Parathyroid adenoma (tissue), 2 donors: Measurements from ENCODE around the gene FRA10AC1.

Experiments used
- H2AFZ ChIP-seq: fragments of 300-600 bp; sonication (generic); one replicate; pipeline ENCODE4 v1.7.0; 2017; ENCODE audit warnings: antibody characterized with exemption, mild to moderate bottlenecking
- H3K27ac ChIP-seq: fragments of 300-600 bp; sonication (generic); one replicate; pipeline ENCODE4 v1.7.0; 2017
- H3K27me3 ChIP-seq: fragments of 300-600 bp; sonication (generic); one replicate; pipeline ENCODE4 v1.7.0; 2017; ENCODE audit warnings: low read length; ENCODE audit not compliant: control insufficient read depth, insufficient read depth
- H3K36me3 ChIP-seq: fragments of 300-600 bp; sonication (generic); one replicate; pipeline ENCODE4 v1.7.0; 2017; ENCODE audit warnings: low read length; ENCODE audit not compliant: control insufficient read depth, insufficient read depth
- H3K4me1 ChIP-seq: fragments of 300-600 bp; sonication (generic); one replicate; pipeline ENCODE4 v1.7.0; 2017; ENCODE audit warnings: control low read depth
- H3K4me2 ChIP-seq: fragments of 300-600 bp; sonication (generic); one replicate; pipeline ENCODE4 v1.7.0; 2017; ENCODE audit warnings: low read length
- H3K4me3 ChIP-seq: fragments of 300-600 bp; sonication (generic); one replicate; pipeline ENCODE4 v1.7.0; 2017; ENCODE audit warnings: low read depth, low read length
- H3K79me2 ChIP-seq: fragments of 300-600 bp; sonication (generic); one replicate; pipeline ENCODE4 v1.7.0; 2017; ENCODE audit warnings: control low read depth
- H3K9ac ChIP-seq: fragments of 300-600 bp; sonication (generic); one replicate; pipeline ENCODE4 v1.7.0; 2017; ENCODE audit warnings: mild to moderate bottlenecking
- H3K9me3 ChIP-seq: fragments of 300-600 bp; sonication (generic); one replicate; pipeline ENCODE4 v1.7.0; 2017; ENCODE audit warnings: low read length; ENCODE audit not compliant: control insufficient read depth
- TF ChIP-seq, protein P1 (sequence below): fragments of 300-600 bp; sonication (generic); IDR thresholded peaks from one replicate; pipeline ENCODE4 v1.7.0; 2017; ENCODE audit warnings: antibody characterized with exemption, mild to moderate bottlenecking
- donor health status: primary hyperparathyroidism.

FRA10AC1 gene

GRCh38 chr10:93716766-93717165 lies 14.4 kb upstream of the FRA10AC1 start:
- Histone ChIP-seq H3K27me3 (no peaks in the 10 kb centered on the region), H2AFZ (no peak overlapping the region), H3K4me3 (no peak overlapping the region), H3K27ac (no peak overlapping the region), H3K4me1 (no peaks in the 10 kb centered on the region), H3K36me3 (no peaks in the 10 kb centered on the region), H3K9me3 (no peaks in the 10 kb centered on the region), H3K79me2 (no peaks in the 10 kb centered on the region), H3K9ac (no peak overlapping the region), H3K4me2 (no peak overlapping the region)
- TF ChIP-seq, protein P1, sequence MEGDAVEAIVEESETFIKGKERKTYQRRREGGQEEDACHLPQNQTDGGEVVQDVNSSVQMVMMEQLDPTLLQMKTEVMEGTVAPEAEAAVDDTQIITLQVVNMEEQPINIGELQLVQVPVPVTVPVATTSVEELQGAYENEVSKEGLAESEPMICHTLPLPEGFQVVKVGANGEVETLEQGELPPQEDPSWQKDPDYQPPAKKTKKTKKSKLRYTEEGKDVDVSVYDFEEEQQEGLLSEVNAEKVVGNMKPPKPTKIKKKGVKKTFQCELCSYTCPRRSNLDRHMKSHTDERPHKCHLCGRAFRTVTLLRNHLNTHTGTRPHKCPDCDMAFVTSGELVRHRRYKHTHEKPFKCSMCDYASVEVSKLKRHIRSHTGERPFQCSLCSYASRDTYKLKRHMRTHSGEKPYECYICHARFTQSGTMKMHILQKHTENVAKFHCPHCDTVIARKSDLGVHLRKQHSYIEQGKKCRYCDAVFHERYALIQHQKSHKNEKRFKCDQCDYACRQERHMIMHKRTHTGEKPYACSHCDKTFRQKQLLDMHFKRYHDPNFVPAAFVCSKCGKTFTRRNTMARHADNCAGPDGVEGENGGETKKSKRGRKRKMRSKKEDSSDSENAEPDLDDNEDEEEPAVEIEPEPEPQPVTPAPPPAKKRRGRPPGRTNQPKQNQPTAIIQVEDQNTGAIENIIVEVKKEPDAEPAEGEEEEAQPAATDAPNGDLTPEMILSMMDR = no peak

GRCh38 chr10:93715345-93715744 lies 13.0 kb upstream of the FRA10AC1 start:
- Histone ChIP-seq H3K4me3 (no peak overlapping the region), H2AFZ (no peak overlapping the region), H3K36me3 (no peaks in the 10 kb centered on the region), H3K27ac (no peak overlapping the region), H3K4me1 (peaks cover 10% of the 10 kb centered on the region), H3K27me3 (no peaks in the 10 kb centered on the region), H3K9me3 (no peaks in the 10 kb centered on the region), H3K4me2 (no peak overlapping the region), H3K79me2 (no peaks in the 10 kb centered on the region), H3K9ac (no peak overlapping the region)
- TF ChIP-seq, protein P1 = no peak

DNA sequence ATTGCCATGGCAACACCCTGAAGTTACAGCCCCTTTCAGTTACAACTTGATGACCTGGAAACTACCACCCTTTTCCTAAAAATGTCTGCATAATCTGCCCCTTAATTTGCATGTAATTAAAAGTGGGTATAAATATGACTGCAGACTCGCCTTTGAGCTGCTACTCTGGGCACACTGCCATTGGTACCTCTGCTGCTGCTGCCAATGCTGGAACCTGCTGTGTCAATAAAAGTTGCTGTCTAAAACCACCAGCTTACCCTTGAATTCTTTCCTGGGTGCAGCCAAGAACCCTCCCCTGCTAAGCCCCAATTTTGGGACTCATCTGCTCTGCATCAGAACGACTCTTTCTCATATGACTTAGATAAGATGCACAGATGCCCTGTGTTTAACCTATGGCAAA lies 10.2 kb upstream of the FRA10AC1 start:
- H3K36me3 ChIP-seq = no peaks in the 10 kb centered on the region

DNA sequence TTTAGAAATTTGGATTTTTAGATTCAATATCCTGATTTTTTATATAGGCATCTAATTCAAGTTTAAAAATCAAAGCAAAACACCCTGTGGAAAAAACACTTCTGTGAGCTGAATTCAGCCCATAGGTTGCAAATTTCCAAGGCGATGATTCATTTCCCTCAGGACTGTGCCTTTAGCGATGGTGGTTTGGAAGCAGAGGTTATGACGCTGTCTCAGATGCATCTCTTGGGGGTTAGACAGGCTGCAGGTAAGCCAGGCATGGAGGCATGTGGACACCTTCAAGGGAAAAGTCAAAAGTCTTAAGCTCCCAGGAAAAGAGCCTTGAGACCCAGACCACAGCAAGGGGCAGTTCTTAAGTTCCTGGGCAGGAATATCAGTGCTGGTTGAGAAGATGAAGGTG lies 9.5 kb upstream of the FRA10AC1 start:
- TF ChIP-seq, protein P1 = no peak
- H3K27me3 ChIP-seq = no peaks in the 10 kb centered on the region
- H3K27ac ChIP-seq = no peak overlapping the region
- H3K4me2 ChIP-seq = no peak overlapping the region
- no peak overlapping the region for H2AFZ ChIP-seq
- H3K36me3 ChIP-seq = no peaks in the 10 kb centered on the region
- H3K9me3 ChIP-seq = no peaks in the 10 kb centered on the region
- H3K79me2 ChIP-seq = no peaks in the 10 kb centered on the region
- H3K9ac ChIP-seq = no peak overlapping the region
- H3K4me3 ChIP-seq = no peak overlapping the region
- peaks cover 12% of the 10 kb centered on the region for H3K4me1 ChIP-seq

More for the DNA sequence above, 10.2 kb upstream of the FRA10AC1 start:
- H3K9me3 ChIP-seq = no peaks in the 10 kb centered on the region
- H3K27ac ChIP-seq = no peak overlapping the region
- no peaks in the 10 kb centered on the region for H3K27me3 ChIP-seq
- H3K4me3 ChIP-seq = no peak overlapping the region
- peaks cover 12% of the 10 kb centered on the region for H3K4me1 ChIP-seq
- H2AFZ ChIP-seq = no peak overlapping the region
- H3K4me2 ChIP-seq = no peak overlapping the region
- TF ChIP-seq, protein P1 = no peak
- H3K79me2 ChIP-seq = no peaks in the 10 kb centered on the region
- H3K9ac ChIP-seq = no peak overlapping the region

- H2AFZ ChIP-seq = peak overlapping the region; percentile 84
- no peak overlapping the region for H3K4me3 ChIP-seq
- no peaks in the 10 kb centered on the region for H3K27me3 ChIP-seq
- TF ChIP-seq, protein P1 = no peak
- H3K9me3 ChIP-seq = no peaks in the 10 kb centered on the region
- H3K4me2 ChIP-seq = no peak overlapping the region
- H3K36me3 ChIP-seq = no peaks in the 10 kb centered on the region
- no peaks in the 10 kb centered on the region for H3K79me2 ChIP-seq
- peaks cover 12% of the 10 kb centered on the region for H3K4me1 ChIP-seq
- H3K9ac ChIP-seq = no peak overlapping the region
- H3K27ac ChIP-seq = peak overlapping the region; percentile 34
Observed at GRCh38 chr10:93710333-93710909, 8.0 kb upstream of the FRA10AC1 start.
